GM18870 (cell line): ENCODE measurements around the gene RIC1.
"Not testable (repeated sequence)": the region's sequence is repeated elsewhere in the genome, so short reads cannot be mapped to it uniquely, and the experiment has no call there.

ENCODE experiments used
- ATAC-seq: cut with Tn5 transposase; IDR thresholded peaks from one replicate; pipeline ENCODE4 v1.9.1; 2021; ENCODE audit warnings: moderate library complexity; ENCODE audit not compliant: unreplicated experiment

The RIC1 gene

DNA sequence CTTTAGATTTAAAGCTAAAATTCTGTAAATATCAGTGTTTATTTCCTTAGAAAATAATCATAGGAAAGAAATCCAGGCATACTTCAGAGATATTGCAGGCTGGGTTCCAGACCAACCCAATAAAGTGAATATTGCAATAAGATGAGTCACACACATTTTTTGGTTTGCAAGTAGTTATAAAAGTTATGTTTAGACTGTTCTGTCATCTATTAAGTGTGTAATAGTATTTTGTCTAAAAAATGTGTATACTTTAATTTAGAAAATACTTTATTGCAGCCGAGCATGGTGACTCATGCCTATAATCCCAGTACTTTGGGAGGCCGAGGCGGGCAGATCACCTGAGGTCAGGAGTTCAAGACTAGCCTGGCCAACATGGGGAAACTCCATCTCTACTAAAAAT is 6.9 kb upstream of the RIC1 start:
- no peak for ATAC-seq

DNA sequence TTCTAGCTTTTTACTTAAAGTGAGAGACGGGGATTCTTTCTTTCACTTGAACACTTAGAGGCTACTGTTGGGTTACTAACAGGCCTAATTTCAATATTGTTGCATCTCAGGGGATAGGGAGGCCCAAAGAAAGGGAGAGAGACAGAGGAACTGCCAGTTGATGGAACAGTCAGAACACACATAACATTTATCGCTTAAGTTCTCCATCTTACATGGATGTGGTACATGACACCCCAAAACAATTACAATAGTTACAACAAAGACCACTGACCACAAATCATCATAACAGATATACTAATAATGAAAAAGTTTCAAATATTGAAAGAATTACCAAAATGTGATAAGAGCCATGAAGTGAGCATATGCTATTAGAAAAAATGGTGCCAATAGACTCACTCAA is 4.3 kb upstream of the RIC1 start:
- no peak for ATAC-seq

DNA sequence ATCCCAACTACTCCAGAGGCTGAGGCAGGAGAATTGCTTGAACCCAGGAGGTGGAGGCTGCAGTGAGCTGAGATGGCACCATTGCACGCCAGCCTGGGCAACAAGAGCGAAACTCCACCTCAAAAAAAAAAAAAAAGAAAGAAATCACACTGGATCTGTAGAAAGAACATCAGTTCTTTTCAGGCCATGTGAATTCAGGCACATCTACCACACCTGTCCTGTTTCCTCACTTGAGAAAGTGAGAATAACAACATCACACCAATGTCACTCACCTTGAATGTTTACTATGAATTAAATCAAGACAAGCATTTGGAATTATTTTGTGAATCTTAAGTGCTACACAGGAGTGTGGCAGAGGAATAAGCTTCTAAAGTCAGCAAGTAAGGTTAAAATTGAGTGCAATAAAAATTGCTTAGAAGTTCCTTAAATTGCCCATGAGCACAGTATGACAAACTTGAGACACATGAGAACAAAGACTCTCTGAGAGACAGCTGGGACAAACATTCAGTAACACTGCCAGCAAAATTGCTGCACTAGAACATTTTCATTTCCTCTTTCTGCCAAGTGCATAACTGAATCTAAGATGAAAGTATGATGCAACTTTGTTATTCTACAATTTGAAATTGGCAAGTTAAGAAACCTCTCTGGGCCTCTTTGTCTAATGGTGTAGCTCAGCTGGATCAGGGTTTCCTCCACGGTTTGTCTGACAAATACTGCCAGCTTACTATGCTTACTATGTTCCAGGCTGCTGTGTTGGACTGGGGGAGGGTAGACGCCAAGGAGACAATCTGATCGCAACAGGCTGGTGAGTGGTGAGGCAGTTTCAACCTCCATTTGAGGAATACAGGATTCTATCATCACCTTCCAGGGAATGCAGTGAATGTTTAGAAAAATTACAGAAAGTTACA is 1.9 kb upstream of the RIC1 start:
- peak; percentile 61 for ATAC-seq

DNA sequence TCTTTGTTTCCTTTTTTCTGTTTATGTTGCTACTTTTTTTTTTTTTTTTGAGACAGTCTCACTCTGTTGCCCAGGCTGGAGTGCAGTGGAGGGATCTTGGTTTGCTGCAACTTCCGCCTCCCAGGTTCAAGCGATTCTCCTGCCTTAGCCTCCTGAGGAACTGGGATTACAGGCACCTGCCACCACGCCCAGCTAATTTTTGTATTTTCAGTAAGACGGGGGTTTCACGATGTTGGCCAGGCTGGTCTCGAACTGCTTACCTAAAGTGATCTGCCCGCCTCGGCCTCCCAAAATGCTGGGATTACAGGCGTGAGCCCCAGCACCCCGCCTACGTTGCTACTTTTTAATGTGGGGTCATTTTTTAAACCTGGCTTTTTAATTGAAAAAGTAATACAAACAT is 1.2 kb upstream of the RIC1 start:
- ATAC-seq = not testable (repeated sequence)

DNA sequence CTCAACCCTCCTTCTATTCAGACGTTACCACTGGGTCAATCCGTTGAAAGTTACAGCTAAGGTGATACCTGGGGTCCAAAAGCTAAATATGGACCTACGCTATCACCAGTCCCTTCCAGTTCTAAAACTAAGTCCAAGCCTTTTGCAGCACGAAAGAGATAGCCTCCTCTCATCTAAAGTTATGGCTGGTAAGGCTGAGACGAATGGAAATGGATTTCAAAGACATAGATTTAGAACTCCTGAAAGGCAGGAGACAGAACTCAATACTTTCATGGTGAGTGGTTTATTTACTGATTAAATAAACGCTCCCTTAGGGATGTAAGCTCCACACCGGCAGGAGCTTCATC is 751 bp upstream of the RIC1 start:
- no peak for ATAC-seq

DNA sequence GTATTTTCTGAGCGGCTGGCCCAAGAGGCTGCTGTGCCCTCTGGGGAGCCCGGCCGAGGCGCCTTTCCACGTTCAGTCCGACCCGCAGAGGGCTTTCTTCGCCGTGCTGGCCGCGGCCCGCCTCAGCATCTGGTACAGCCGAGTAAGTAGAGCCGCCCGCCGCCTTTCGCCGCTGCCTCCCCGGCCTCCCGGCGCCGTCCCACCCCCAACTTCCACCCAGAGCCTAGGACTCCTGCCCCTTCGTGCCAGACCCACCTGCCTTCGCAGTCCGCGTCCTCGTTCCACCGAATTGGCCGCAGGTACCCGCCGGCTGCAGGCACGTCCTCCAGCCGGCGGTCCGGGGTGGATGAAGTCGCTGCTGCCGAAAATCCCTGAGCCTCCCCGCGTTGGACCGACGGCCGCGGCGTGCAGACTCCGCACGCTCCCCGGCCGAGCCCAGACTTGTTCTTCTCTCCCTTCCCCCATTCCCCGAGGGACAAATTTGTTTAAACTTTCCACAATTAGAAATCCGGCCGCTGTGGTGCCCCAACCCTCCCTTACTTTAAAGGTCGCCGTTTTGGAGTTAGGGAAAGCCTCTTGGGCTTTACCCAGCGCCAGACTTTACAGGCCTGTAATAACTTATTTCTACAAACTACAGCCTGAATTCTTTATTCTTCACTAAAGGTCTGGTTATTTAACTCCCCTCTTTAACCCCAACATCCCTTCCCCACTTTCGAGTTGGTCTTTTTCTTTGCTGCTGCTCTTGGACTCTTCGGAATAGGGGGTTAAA is 589 bp downstream of the RIC1 start:
- ATAC-seq = no peak

DNA sequence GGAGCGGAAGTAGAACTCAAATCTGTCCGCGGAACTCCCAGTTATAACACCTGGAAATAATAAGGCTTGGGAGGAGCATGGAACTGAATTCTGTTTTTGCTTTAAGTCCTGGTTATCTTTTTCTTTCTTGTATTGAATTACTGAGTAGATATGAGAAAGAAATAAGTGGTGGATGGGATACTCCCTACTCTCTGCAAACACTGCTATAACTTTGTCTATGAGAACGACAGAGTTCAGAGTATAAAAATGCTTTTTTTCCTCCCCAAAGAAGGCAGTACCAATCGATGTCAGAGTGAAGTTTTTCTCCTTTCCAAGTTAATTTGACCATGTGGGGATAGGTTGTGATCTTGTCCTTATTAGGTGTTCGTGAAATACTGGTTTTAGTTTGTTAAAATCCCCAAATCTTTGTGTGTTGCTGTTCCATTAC is 1.2 kb downstream of the RIC1 start:
- ATAC-seq = no peak

DNA sequence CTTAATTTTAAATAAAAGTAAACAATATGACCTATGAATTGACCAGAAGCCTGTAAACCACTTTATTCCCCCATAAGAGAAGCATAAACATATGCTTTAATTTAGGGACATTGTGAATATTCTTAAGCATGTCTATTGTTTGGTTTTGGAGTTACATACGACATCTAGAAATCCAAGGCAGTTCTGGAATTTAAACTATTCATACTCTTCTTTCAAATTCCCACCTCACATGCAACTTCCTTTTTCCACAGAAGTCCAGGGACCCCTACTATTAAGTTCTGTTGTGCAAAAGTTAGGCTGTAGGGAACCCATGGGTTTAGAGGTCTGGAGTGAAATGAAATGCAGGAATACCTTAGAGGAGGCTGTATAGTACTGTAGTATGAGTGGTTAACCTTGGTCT is 2.1 kb downstream of the RIC1 start:
- no peak for ATAC-seq

DNA sequence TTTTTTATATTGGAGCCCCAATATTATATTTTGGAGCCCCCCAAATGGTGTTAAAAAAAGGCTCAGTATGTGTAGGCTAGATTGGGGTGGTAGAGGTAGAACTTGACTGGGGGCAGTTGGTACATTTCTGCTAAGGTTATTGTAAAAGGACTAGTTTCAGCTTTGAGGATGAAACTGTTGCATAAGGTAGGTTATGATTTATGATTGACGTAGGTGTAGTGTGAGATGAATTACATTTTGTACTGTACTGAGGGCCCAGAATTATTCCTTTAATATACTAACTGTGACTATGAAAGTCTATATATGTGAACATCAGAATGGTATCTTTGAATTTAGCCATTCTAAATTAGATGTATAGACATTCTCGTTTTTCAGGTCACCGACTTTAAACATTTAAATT is 3.6 kb downstream of the RIC1 start:
- ATAC-seq = no peak

DNA sequence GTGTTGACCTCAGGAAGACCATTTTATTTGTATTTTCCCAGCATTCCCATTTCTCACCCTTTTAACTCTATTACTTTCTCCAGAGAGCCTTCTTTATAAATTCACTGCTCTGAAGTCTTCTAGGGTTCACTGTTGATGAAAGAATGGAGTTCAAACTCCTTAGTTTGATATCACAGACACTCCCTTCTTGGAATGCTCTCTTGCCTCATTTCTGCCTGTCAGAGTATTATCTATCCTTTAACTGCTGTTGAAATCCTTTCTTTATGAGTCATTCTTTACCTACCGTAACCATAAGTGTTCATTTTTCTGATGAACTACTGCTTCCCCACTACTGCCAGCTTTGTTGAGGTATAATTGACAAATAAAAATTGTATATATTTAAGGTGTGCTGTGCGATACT is 4.3 kb downstream of the RIC1 start:
- ATAC-seq = no peak

DNA sequence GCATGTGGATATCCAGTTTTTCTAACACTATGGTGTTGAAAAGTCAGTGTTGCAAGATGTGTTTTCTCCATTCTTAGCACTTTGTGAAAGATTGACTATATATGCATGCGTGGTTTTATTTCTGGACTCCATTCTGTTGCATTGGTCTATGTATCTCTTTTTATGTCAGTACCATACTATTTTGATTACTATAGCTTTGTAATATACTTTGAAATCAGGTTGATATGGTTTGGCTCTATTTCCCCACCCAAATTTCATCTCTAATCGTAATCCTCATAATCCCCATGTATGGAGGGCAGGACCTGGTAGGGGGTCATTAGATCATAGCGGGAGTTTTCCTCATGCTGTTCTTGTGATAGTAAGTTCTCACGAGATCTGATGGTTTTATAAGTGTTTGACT is 6.5 kb downstream of the RIC1 start:
- no peak for ATAC-seq

DNA sequence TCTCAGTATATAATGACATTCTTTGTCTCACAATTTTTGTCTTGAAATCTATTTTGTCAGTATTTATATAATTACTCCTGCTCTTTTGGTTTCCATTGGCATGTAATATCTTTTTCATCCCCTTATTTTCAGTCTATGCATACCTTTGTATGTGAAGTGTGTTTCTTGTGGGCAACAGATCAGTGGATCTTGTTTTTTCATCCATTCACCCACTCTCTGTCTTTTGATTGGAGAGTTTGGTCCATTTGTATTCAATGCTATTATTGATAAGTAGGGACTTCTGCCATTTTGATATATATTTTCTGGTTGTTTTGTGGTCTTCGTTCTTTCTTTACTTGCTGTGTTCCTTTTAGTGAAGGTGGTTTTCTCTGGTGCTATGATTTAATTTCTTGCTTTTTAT is 10.9 kb downstream of the RIC1 start:
- no peak for ATAC-seq

DNA sequence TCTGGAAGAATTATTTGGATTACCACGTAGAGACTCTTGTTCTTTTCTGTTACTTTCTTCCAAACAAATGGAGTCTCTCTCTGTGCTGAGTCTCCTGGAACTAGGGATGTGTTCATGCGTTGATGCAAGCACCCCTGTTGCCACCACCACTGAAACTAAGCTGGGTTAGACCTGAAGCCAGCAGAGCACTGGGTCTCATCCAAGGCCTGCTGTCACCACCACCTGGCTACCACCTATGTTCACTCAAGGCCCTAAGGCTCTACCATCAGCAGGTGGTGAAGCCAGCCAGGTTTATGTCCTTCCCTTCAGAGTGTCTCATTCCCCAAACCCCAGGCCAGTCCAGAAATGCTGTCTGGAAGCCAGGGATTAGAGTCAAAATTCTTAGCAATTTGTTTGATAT is 13.3 kb downstream of the RIC1 start:
- no peak for ATAC-seq

DNA sequence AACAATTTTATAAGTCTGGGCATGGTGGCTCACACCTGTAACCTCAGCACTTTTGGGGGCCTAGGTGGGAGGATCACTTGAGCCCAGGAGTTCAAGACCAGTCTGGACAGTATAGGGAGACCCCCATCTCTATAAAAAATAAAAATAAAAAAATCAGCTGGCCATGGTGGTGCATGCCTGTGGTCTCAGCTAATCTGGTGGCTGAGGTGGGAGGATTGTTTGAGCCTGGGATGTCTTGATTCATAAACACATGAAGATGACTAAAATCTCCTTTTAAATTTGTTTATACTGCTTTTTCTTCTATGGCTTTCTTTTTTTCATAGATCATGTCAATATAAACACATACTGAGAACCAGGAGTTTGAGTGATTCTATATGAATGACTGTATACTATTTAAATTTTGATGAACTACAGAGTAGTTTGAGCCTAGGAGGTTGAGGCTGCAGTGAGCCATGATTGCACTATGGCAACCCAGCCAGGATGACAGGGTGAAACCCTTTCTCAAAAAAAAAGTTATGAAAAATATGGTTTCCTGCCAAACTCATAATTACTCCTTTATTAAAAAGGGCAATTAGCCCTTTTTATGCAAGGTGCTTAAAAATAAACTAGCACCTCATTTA is 14.2 kb downstream of the RIC1 start:
- ATAC-seq = no peak

DNA sequence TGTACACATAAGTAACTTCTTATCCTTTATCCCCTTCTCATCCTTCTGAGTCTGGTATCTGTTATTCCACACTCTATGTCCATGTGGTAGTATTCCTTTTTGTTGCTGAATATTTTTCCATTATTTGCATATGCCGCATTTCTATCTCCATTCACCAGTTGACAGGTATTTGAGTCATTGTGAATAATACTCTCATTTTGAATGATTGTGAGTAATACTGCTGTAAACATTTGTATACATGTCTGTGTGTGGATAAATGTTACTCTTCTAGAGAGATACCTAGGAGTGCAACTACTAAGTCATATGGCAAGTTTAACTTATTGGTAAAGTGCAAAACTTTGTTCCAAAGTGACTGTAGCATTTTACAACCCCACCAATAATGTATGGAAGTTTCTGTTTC is 15.6 kb downstream of the RIC1 start:
- no peak for ATAC-seq

DNA sequence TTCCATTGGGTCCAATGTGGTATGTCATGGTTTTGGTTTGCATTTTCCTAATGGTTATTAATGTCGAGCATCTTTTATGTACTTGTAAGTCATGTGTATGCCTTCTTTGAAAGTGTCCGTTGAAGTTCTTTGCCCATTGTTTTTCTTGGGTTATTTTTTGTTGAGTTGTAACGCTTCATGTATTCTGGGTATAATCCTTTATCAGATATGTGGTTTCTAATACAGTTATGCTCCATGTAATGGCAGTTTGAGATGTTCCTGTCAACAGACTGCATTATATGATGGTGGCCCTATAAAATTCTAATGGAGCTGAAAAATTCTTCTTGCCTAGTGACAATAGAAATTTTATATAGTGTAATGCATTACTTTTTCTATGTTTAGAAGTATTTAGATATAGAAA is 17.2 kb downstream of the RIC1 start:
- no peak for ATAC-seq

DNA sequence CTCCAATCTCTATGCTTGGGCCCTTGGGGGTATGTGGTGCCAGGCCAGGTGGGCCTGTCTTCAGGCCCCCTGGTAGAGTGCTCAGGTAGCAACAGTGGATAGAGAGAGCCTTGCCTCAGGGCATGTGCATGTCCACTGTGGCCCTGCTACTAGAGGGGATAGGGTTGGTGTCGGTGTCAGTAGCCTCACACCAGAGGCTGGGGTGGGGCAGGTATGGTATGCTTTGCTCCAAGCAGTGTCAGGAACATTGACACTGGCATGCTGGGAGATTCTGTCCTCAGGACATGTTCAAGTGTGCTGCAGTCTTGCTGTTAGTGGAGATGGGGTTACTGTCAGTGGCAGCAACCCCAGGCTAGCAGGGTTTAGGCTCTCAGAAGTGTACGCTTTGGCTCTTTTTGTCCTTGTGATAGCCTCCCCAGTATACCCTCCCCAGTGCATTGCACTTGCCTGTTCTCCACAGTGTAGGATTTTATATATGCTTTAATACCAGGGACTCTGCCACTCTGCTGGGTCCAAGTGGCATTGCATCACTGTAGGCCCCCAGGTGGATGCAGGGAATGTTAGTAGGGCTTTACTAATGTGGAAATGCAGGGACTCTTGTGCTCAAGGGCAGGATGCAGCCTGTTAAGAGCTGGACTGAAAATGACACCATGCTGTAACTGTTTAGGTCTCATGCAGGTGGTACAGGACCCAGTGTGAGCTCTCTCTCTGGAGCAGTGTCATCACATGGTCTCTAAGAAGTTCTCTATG is 21.6 kb downstream of the RIC1 start:
- ATAC-seq = no peak

DNA sequence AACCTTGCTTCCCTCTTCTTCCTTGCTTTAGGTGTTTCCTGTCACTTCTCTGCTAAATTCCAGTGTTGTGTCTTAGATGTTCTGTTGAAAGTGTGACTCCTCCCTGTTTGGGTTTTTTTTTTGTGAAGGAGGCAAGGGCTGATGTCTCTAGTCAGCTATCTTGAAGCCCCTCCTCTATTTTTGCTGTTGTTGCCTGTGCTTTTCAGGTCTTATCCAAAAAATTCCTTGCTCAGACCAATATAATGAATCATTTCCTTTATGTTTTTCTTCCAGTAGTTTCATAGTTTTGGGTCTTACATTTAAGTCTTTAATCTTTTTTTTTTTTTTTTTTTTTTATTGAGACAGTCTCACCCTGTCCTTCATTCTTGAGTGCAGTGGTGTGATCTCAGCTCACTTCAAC is 22.3 kb downstream of the RIC1 start:
- no peak for ATAC-seq

DNA sequence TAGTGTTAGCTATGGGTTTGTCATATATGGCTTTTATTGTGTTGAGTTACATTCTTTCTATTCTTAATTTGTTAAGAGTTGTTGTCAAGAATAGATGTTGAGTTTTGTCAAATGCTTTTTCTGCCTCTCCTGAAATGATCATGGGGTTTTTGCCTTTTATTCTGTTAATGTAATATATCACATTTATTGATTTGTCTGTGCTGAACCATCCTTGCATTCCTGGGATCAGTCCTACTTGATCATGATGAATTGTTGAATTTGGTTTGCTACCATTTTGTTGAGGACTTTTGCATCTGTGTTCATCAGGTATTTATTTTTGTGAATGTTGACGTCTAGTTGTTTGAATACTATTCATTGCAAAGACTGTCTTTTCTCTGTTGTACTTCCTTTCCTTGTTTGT is 23.9 kb downstream of the RIC1 start:
- no peak for ATAC-seq

DNA sequence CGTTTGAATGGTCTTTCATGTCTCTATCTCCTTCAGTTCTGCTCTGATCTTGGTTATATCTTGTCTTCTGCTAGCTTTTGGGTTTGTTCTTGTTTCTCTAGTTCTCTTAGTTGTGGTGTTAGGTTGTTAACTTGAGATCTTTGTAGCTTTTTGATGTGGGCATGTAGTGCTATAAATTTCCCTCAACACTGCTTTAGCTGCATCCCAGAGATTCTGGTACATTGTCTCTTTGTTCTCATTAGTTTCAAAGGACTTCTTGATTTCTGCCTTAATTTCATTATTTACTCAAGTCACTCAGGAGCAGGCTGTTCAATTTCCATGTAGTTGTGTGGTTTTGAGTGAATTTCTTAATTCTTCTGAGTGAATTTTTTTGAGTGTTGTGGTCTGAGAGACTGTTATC is 33.9 kb downstream of the RIC1 start:
- not testable (repeated sequence) for ATAC-seq

DNA sequence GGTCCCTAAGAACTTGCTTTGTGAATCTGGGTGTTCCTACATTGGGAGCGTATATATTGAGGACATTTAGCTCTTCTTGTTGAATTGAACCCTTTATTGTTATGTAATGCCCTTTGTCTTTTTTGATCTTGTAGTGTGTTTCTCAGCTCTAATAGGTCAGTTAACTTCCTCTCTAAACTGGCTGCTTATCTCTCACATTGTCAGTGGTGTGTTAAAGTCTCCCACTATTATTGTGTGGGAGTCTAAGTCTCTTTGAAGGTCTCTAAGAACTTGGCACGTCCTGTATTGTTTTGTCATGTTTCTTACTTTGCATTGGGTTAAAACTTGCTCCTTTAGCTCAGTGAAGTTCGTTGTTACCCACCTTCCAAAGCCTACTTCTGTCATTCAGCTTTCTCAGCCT is 36.2 kb downstream of the RIC1 start:
- ATAC-seq = no peak
